Caco-2 (cell line): ENCODE measurements around the gene TMEM178A. TPM values are rescaled to one million over a fixed set of nuclear protein-coding genes. Genes with fewer than 3 reads are reported as not detected.

Experiments
- BruUV-seq: library from RNA; stranded (reverse); fragments of 400-500 nt; replicated peaks from 2 replicates; lab custom pipeline; 2021; lab: Mats Ljungman, UMichigan
- CTCF ChIA-PET: fragments of 300-600 bp; sonication (Branson Sonifier 250); formaldehyde crosslinking; loops from one replicate; lab custom pipeline; 2022; ENCODE audit warnings: antibody characterized with exemption; lab: Charles Lee
- POLR2A ChIA-PET: fragments of 300-600 bp; sonication (Branson Sonifier 250); formaldehyde crosslinking; loops from one replicate; lab custom pipeline; 2022; ENCODE audit warnings: antibody characterized with exemption; lab: Charles Lee
- DNase-seq, 2 experiments: peaks; one replicate each; pipeline versions ENCODE4 v3.0.0 to v3.0.0-alpha.2; 2020 to 2022
- H3K27me3 ChIP-seq: replicated peaks from 2 replicates; pipeline ENCODE4 v1.6.0; 2011; ENCODE audit warnings: low read length; ENCODE audit not compliant: control insufficient read depth, insufficient read depth
- H3K36me3 ChIP-seq: 2 replicates; pipeline ENCODE4 v1.5.1; 2011; ENCODE audit warnings: low read length; ENCODE audit not compliant: control insufficient read depth, insufficient read depth
- H3K4me1 ChIP-seq: fragments of 250-450 bp; sonication (Bioruptor Pico); 2 replicates; pipeline ENCODE4 v1.5.1; 2020; ENCODE audit warnings: mild to moderate bottlenecking
- H3K4me3 ChIP-seq: 2 replicates; pipeline ENCODE4 v1.5.1; 2011; ENCODE audit warnings: low read depth, mild to moderate bottlenecking, control low read depth, low read length
- H3K9me3 ChIP-seq: fragments of 250-450 bp; sonication (Bioruptor Pico); 2 replicates; pipeline ENCODE4 v1.5.1; 2020; ENCODE audit warnings: mild to moderate bottlenecking, moderate library complexity
- H3K27ac Mint-ChIP-seq: one replicate; pipeline ENCODE4 v1.8.0; 2022; ENCODE audit warnings: mixed read lengths; ENCODE audit not compliant: unreplicated experiment
- H3K27me3 Mint-ChIP-seq: one replicate; pipeline ENCODE4 v1.8.0; 2022; ENCODE audit warnings: mixed read lengths; ENCODE audit not compliant: insufficient read depth, unreplicated experiment
- H3K36me3 Mint-ChIP-seq: one replicate; pipeline ENCODE4 v1.8.0; 2022; ENCODE audit warnings: mild to moderate bottlenecking, mixed read lengths; ENCODE audit not compliant: insufficient read depth, unreplicated experiment
- H3K4me1 Mint-ChIP-seq: one replicate; pipeline ENCODE4 v1.8.0; 2022; ENCODE audit warnings: low read depth, mixed read lengths; ENCODE audit not compliant: unreplicated experiment
- H3K4me3 Mint-ChIP-seq: one replicate; pipeline ENCODE4 v1.8.0; 2022; ENCODE audit warnings: mild to moderate bottlenecking, moderate library complexity, mixed read lengths; ENCODE audit not compliant: unreplicated experiment
- H3K9me3 Mint-ChIP-seq: one replicate; pipeline ENCODE4 v1.8.0; 2022; ENCODE audit warnings: mixed read lengths; ENCODE audit not compliant: unreplicated experiment
- intact Hi-C: fragments of 100-400 bp; cut with micrococcal nuclease; formaldehyde crosslinking; loops from one replicate; pipeline ENCODE4 v1.10.0; 2022; ENCODE audit not compliant: unreplicated experiment
- total RNA-seq: library from RNA; stranded (reverse); gene quantifications from 2 replicates; pipeline ENCODE4 v1.2.3, GENCODE V29; 2022
- TF ChIP-seq, protein P1 (sequence below), 2 experiments: fragments of 200-600 bp in 1 of 2; IDR thresholded peaks; 1 replicate in 1 of 2; 2 replicates in 1 of 2; pipeline versions ENCODE4 v1.5.1 to v1.8.0; 2011 to 2022; ENCODE audit warnings: antibody characterized with exemption in 1 of 2, control low read depth in 1 of 2, inconsistent platforms in 1 of 2, low read depth in 1 of 2, low read length in 1 of 2, mild to moderate bottlenecking in 1 of 2, moderate library complexity in 1 of 2; ENCODE audit not compliant: insufficient read depth in 1 of 2, severe bottlenecking in 1 of 2, unreplicated experiment in 1 of 2

Gene TMEM178A
- total RNA-seq, 1 experiment from 2014 or later: 0.29 TPM

DNA sequence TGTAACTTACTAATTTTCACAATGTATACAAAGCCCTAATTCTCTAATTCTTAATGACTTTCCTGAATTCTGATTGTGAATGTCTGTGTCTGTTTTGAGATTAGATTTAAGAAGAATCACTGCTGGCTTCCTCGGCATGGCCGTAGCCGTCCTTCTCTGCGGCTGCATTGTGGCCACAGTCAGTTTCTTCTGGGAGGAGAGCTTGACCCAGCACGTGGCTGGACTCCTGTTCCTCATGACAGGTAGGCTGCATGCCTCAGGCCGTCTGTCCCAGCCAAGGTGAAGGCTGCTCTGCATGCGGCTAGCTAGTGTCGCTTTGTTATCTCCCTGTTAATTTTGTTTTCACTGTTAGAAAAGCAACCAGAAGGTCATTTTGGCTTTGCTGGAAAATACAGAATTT, 41.2 kb downstream of the TMEM178A start:
- Mint-ChIP-seq H3K27me3 (peaks cover 4% of the 10 kb centered on the region), H3K36me3 (no peaks in the 10 kb centered on the region), H3K4me3 (no peak overlapping the region), H3K9me3 (peaks cover 16% of the 10 kb centered on the region), H3K27ac (no peak overlapping the region), H3K4me1 (no peaks in the 10 kb centered on the region)
- Histone ChIP-seq H3K36me3 (no peaks in the 10 kb centered on the region), H3K27me3 (no peaks in the 10 kb centered on the region), H3K4me3 (no peak overlapping the region), H3K4me1 (no peaks in the 10 kb centered on the region), H3K9me3 (no peaks in the 10 kb centered on the region)
- TF ChIP-seq, protein P1, sequence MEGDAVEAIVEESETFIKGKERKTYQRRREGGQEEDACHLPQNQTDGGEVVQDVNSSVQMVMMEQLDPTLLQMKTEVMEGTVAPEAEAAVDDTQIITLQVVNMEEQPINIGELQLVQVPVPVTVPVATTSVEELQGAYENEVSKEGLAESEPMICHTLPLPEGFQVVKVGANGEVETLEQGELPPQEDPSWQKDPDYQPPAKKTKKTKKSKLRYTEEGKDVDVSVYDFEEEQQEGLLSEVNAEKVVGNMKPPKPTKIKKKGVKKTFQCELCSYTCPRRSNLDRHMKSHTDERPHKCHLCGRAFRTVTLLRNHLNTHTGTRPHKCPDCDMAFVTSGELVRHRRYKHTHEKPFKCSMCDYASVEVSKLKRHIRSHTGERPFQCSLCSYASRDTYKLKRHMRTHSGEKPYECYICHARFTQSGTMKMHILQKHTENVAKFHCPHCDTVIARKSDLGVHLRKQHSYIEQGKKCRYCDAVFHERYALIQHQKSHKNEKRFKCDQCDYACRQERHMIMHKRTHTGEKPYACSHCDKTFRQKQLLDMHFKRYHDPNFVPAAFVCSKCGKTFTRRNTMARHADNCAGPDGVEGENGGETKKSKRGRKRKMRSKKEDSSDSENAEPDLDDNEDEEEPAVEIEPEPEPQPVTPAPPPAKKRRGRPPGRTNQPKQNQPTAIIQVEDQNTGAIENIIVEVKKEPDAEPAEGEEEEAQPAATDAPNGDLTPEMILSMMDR (IDR thresholded peaks at IDR 0.05; ENCODE audit: insufficient read depth in 1 of 2, low read depth in 1 of 2, low read length in 1 of 2, severe bottlenecking in 1 of 2, unreplicated experiment in 1 of 2): no peak
- intact Hi-C loops: no loop called here
- ChIA-PET CTCF (no interaction called here), POLR2A (no interaction called here)
- BruUV-seq: no TSS peak
- no peak for DNase-seq

GRCh38 chr2:39708003-39708402, 42.3 kb downstream of the TMEM178A start:
- no TSS peak for BruUV-seq
- H3K27ac Mint-ChIP-seq: no peak overlapping the region
- intact Hi-C loops: no loop called here

GRCh38 chr2:39710807-39711206, 45.1 kb downstream of the TMEM178A start:
- H3K4me1 Mint-ChIP-seq: no peaks in the 10 kb centered on the region
- H3K36me3 Mint-ChIP-seq: no peaks in the 10 kb centered on the region
- intact Hi-C loops: no loop called here
- Histone ChIP-seq H3K27me3 (no peaks in the 10 kb centered on the region), H3K4me3 (no peak overlapping the region), H3K36me3 (no peaks in the 10 kb centered on the region), H3K4me1 (no peaks in the 10 kb centered on the region), H3K9me3 (no peaks in the 10 kb centered on the region)
- peaks cover 9% of the 10 kb centered on the region for H3K9me3 Mint-ChIP-seq
- H3K4me3 Mint-ChIP-seq: no peak overlapping the region
- no TSS peak for BruUV-seq
- TF ChIP-seq, protein P1 (IDR thresholded peaks at IDR 0.05; ENCODE audit: insufficient read depth in 1 of 2, low read depth in 1 of 2, low read length in 1 of 2, severe bottlenecking in 1 of 2, unreplicated experiment in 1 of 2): no peak
- CTCF ChIA-PET: no interaction called here
- no peak for DNase-seq
- peaks cover 8% of the 10 kb centered on the region for H3K27me3 Mint-ChIP-seq
- POLR2A ChIA-PET: no interaction called here
- H3K27ac Mint-ChIP-seq: no peak overlapping the region

More at GRCh38 chr2:39708003-39708402, 42.3 kb downstream of the TMEM178A start:
- H3K4me3 ChIP-seq: no peak overlapping the region
- Mint-ChIP-seq H3K27me3 (peaks cover 8% of the 10 kb centered on the region), H3K36me3 (no peaks in the 10 kb centered on the region), H3K9me3 (peaks cover 9% of the 10 kb centered on the region), H3K4me3 (no peak overlapping the region), H3K4me1 (no peaks in the 10 kb centered on the region)
- H3K4me1 ChIP-seq: no peaks in the 10 kb centered on the region
- ChIA-PET CTCF (no interaction called here), POLR2A (no interaction called here)
- DNase-seq: no peak
- H3K9me3 ChIP-seq: no peaks in the 10 kb centered on the region
- H3K36me3 ChIP-seq: no peaks in the 10 kb centered on the region
- TF ChIP-seq, protein P1 (IDR thresholded peaks at IDR 0.05; ENCODE audit: insufficient read depth in 1 of 2, low read depth in 1 of 2, low read length in 1 of 2, severe bottlenecking in 1 of 2, unreplicated experiment in 1 of 2): no peak
- no peaks in the 10 kb centered on the region for H3K27me3 ChIP-seq
